SU-DHL-6 (cell line): ENCODE data around the gene MGMT.

ENCODE experiments used
- H2AFZ ChIP-seq: fragments of 200-600 bp; sonication (generic); 2 replicates; pipeline ENCODE4 v1.6.1; 2014; ENCODE audit warnings: low read depth, mild to moderate bottlenecking, moderate library complexity, mixed read lengths, antibody characterized with exemption, low read length; ENCODE audit not compliant: severe bottlenecking
- H3F3A ChIP-seq: fragments of 200-600 bp; shearing (Covaris generic); 2 replicates; pipeline ENCODE4 v1.6.0; 2016; ENCODE audit warnings: antibody characterized with exemption, mild to moderate bottlenecking; ENCODE audit not compliant: insufficient read depth
- H3K27ac ChIP-seq: fragments of 200-600 bp; sonication (generic); 2 replicates; pipeline ENCODE4 v1.5.1; 2016; ENCODE audit warnings: low read depth, mild to moderate bottlenecking, low read length, moderate library complexity, mixed read lengths
- H3K27me3 ChIP-seq: fragments of 200-600 bp; sonication (generic), shearing (Covaris generic); 2 replicates; pipeline ENCODE4 v1.6.0; 2014; ENCODE audit warnings: mild to moderate bottlenecking, low read length
- H3K36me3 ChIP-seq: fragments of 200-600 bp; sonication (generic); 2 replicates; pipeline ENCODE4 v1.6.1; 2014; ENCODE audit warnings: mild to moderate bottlenecking, low read length, mixed read lengths
- H3K4me2 ChIP-seq: fragments of 300-600, 200-600 bp; shearing (Covaris generic), sonication (generic); 2 replicates; pipeline ENCODE4 v1.6.0; 2014; ENCODE audit warnings: low read length, low read depth, mild to moderate bottlenecking; ENCODE audit not compliant: poor library complexity, severe bottlenecking
- H3K4me3 ChIP-seq: fragments of 200-600 bp; sonication (generic); 2 replicates; pipeline ENCODE4 v1.5.1; 2014; ENCODE audit warnings: antibody characterized with exemption, low read length, mild to moderate bottlenecking, mixed read lengths; ENCODE audit not compliant: insufficient read depth, poor library complexity, severe bottlenecking
- H3K79me2 ChIP-seq: fragments of 200-600 bp; sonication (generic); 2 replicates; pipeline ENCODE4 v1.6.1; 2014; ENCODE audit warnings: mild to moderate bottlenecking, low read length, moderate library complexity; ENCODE audit not compliant: insufficient read depth
- H3K9ac ChIP-seq: fragments of 200-600 bp; sonication (generic); 2 replicates; pipeline ENCODE4 v1.7.0; 2014; ENCODE audit warnings: mild to moderate bottlenecking, low read length
- H3K9me2 ChIP-seq: fragments of 200-600 bp; sonication (generic); replicated peaks from 2 replicates; pipeline ENCODE4 v1.6.1; 2014; ENCODE audit warnings: low read length; ENCODE audit not compliant: insufficient read depth
- H3K9me3 ChIP-seq: fragments of 200-600 bp; sonication (generic); 2 replicates; pipeline ENCODE4 v1.6.1; 2014; ENCODE audit warnings: low read length, mixed read lengths; ENCODE audit not compliant: insufficient read depth
- H4K20me1 ChIP-seq: fragments of 200-600 bp; sonication (generic); 2 replicates; pipeline ENCODE4 v1.6.1; 2014; ENCODE audit warnings: low read depth, mild to moderate bottlenecking, antibody characterized with exemption, low read length, moderate library complexity, mixed read lengths
- CTCF ChIP-seq: fragments of 200-600 bp; sonication (generic); IDR thresholded peaks from one replicate; pipeline ENCODE4 v1.5.1; 2017; ENCODE audit warnings: antibody characterized with exemption, mild to moderate bottlenecking, low read length, moderate library complexity; ENCODE audit not compliant: insufficient read depth, poor library complexity, severe bottlenecking
- EZH2phosphoT487 ChIP-seq: fragments of 200-600 bp; sonication (generic), shearing (Covaris generic); conservative IDR thresholded peaks from 2 replicates; pipeline ENCODE4 v1.6.1; 2018; ENCODE audit warnings: mild to moderate bottlenecking, antibody characterized with exemption, low read length, moderate library complexity, mixed read lengths

MGMT gene

GRCh38 chr10:129605986-129606518 is 139.0 kb downstream of the MGMT start:
- TF ChIP-seq CTCF: no peak
- no peaks in the 10 kb centered on the region for H3K9me3 ChIP-seq
- no peak overlapping the region for H3K9ac ChIP-seq
- H3F3A ChIP-seq: no peaks in the 10 kb centered on the region
- no peak overlapping the region for H3K27ac ChIP-seq
- no peak overlapping the region for H3K4me2 ChIP-seq
- H3K79me2 ChIP-seq: no peaks in the 10 kb centered on the region
- H3K4me3 ChIP-seq: no peak overlapping the region
- H2AFZ ChIP-seq: no peak overlapping the region
- no peaks in the 10 kb centered on the region for H3K9me2 ChIP-seq
- no peaks in the 10 kb centered on the region for H4K20me1 ChIP-seq
- H3K36me3 ChIP-seq: no peaks in the 10 kb centered on the region
- no peaks in the 10 kb centered on the region for H3K27me3 ChIP-seq

GRCh38 chr10:129607607-129608109 is 140.6 kb downstream of the MGMT start:
- no peaks in the 10 kb centered on the region for H3F3A ChIP-seq
- no peak for TF ChIP-seq CTCF
- no peak for TF ChIP-seq EZH2phosphoT487
- H3K36me3 ChIP-seq: no peaks in the 10 kb centered on the region
- no peak overlapping the region for H2AFZ ChIP-seq
- H3K27ac ChIP-seq: no peak overlapping the region
- no peaks in the 10 kb centered on the region for H3K9me2 ChIP-seq
- no peak overlapping the region for H3K4me3 ChIP-seq
- no peak overlapping the region for H3K9ac ChIP-seq
- H3K79me2 ChIP-seq: no peaks in the 10 kb centered on the region
- no peak overlapping the region for H3K4me2 ChIP-seq
- no peaks in the 10 kb centered on the region for H3K9me3 ChIP-seq
- H4K20me1 ChIP-seq: no peaks in the 10 kb centered on the region
- no peaks in the 10 kb centered on the region for H3K27me3 ChIP-seq

GRCh38 chr10:129608653-129609052 is 141.6 kb downstream of the MGMT start:
- H3K4me2 ChIP-seq: no peak overlapping the region
- no peaks in the 10 kb centered on the region for H4K20me1 ChIP-seq
- H2AFZ ChIP-seq: no peak overlapping the region
- no peak overlapping the region for H3K9ac ChIP-seq
- H3K9me2 ChIP-seq: no peaks in the 10 kb centered on the region
- H3K9me3 ChIP-seq: no peaks in the 10 kb centered on the region
- no peak overlapping the region for H3K4me3 ChIP-seq
- no peaks in the 10 kb centered on the region for H3K36me3 ChIP-seq
- no peak overlapping the region for H3K27ac ChIP-seq
- no peaks in the 10 kb centered on the region for H3K79me2 ChIP-seq
- TF ChIP-seq EZH2phosphoT487: no peak
- TF ChIP-seq CTCF: no peak
- no peaks in the 10 kb centered on the region for H3K27me3 ChIP-seq
- H3F3A ChIP-seq: no peaks in the 10 kb centered on the region
